MM.1S (cell line): ENCODE data around the gene PRDM1.

Experiments used
- DNase-seq: peaks from one replicate; pipeline ENCODE4 v3.0.0-alpha.2; 2015
- H2AFZ ChIP-seq: fragments of 300-600 bp; sonication (generic); 2 replicates; pipeline ENCODE4 v1.6.0; 2016; ENCODE audit warnings: antibody characterized with exemption, low read length
- H3F3A ChIP-seq: fragments of 300-600 bp; sonication (generic); 2 replicates; pipeline ENCODE4 v1.6.1; 2016; ENCODE audit warnings: mild to moderate bottlenecking, antibody characterized with exemption, low read length, moderate library complexity, mixed read lengths; ENCODE audit not compliant: insufficient read depth
- H3K27ac ChIP-seq: fragments of 300-600 bp; sonication (generic); 2 replicates; pipeline ENCODE4 v1.5.1; 2016; ENCODE audit warnings: mild to moderate bottlenecking, low read length
- H3K27me3 ChIP-seq: fragments of 300-600 bp; sonication (generic); replicated peaks from 2 replicates; pipeline ENCODE4 v1.6.0; 2016; ENCODE audit warnings: low read length; ENCODE audit not compliant: insufficient read depth
- H3K36me3 ChIP-seq: fragments of 300-600 bp; sonication (generic); replicated peaks from 2 replicates; pipeline ENCODE4 v1.6.1; 2016; ENCODE audit warnings: mild to moderate bottlenecking, low read length, mixed read lengths; ENCODE audit not compliant: insufficient read depth
- H3K4me1 ChIP-seq: fragments of 300-600 bp; sonication (generic); 2 replicates; pipeline ENCODE4 v1.6.1; 2016; ENCODE audit warnings: low read length, mixed read lengths
- H3K4me2 ChIP-seq: fragments of 300-600 bp; sonication (generic); 2 replicates; pipeline ENCODE4 v1.6.0; 2016; ENCODE audit warnings: low read depth, low read length
- H3K4me3 ChIP-seq: fragments of 300-600 bp; sonication (generic); 2 replicates; pipeline ENCODE4 v1.5.1; 2016; ENCODE audit warnings: low read length, mixed read lengths
- H3K79me2 ChIP-seq: fragments of 300-600 bp; sonication (generic); 2 replicates; pipeline ENCODE4 v1.6.1; 2016; ENCODE audit warnings: mixed run types, low read length, mixed read lengths
- H3K9ac ChIP-seq: fragments of 300-600 bp; sonication (generic); 2 replicates; pipeline ENCODE4 v1.6.1; 2016; ENCODE audit warnings: low read length, mixed read lengths
- H3K9me2 ChIP-seq: fragments of 300-600 bp; sonication (generic); replicated peaks from 2 replicates; pipeline ENCODE4 v1.6.1; 2016; ENCODE audit warnings: mild to moderate bottlenecking, low read length, mixed read lengths; ENCODE audit not compliant: insufficient read depth
- H3K9me3 ChIP-seq: fragments of 300-600 bp; sonication (generic); replicated peaks from 2 replicates; pipeline ENCODE4 v1.6.1; 2016; ENCODE audit warnings: mild to moderate bottlenecking, low read length, mixed read lengths; ENCODE audit not compliant: insufficient read depth
- H4K20me1 ChIP-seq: fragments of 300-600 bp; sonication (generic); 2 replicates; pipeline ENCODE4 v1.6.1; 2016; ENCODE audit warnings: mild to moderate bottlenecking, low read length, moderate library complexity, mixed read lengths; ENCODE audit not compliant: insufficient read depth
- CTCF ChIP-seq: fragments of 300-600 bp; sonication (generic); IDR thresholded peaks from 2 replicates; pipeline ENCODE4 v1.5.1; 2016; ENCODE audit warnings: antibody characterized with exemption, low read length, mixed read lengths
- EZH2 ChIP-seq: fragments of 300-600 bp; sonication (generic); optimal IDR thresholded peaks from 2 replicates; pipeline ENCODE3; 2017; ENCODE audit warnings: low read depth, mild to moderate bottlenecking, antibody characterized with exemption, low read length, mixed read lengths
- EZH2phosphoT487 ChIP-seq: fragments of 300-600 bp; sonication (generic); IDR thresholded peaks from 2 replicates; pipeline ENCODE4 v1.6.1; 2018; ENCODE audit warnings: antibody characterized with exemption, low read length

The PRDM1 gene

GRCh38 chr6:106056746-106057390 lies 29.3 kb upstream of the PRDM1 start:
- Histone ChIP-seq H3K4me1 (no peaks in the 10 kb centered on the region), H3K4me3 (no peak overlapping the region), H3K79me2 (peaks cover 35% of the 10 kb centered on the region), H3K4me2 (no peak overlapping the region), H2AFZ (no peak overlapping the region), H4K20me1 (no peaks in the 10 kb centered on the region), H3F3A (no peaks in the 10 kb centered on the region), H3K27ac (no peak overlapping the region), H3K9me2 (no peaks in the 10 kb centered on the region), H3K9me3 (no peaks in the 10 kb centered on the region), H3K36me3 (no peaks in the 10 kb centered on the region), H3K27me3 (no peaks in the 10 kb centered on the region), H3K9ac (no peak overlapping the region)
- TF ChIP-seq EZH2phosphoT487 (no peak), EZH2 (no peak), CTCF (no peak)
- no peak for DNase-seq

GRCh38 chr6:106059331-106059730 lies 26.8 kb upstream of the PRDM1 start:
- Histone ChIP-seq H3K9me3 (no peaks in the 10 kb centered on the region), H2AFZ (no peak overlapping the region), H4K20me1 (no peaks in the 10 kb centered on the region), H3K9ac (no peak overlapping the region), H3K4me1 (no peaks in the 10 kb centered on the region), H3K36me3 (no peaks in the 10 kb centered on the region), H3K27ac (no peak overlapping the region), H3K9me2 (no peaks in the 10 kb centered on the region), H3K79me2 (peaks cover 48% of the 10 kb centered on the region), H3K27me3 (no peaks in the 10 kb centered on the region), H3K4me3 (no peak overlapping the region), H3K4me2 (no peak overlapping the region), H3F3A (no peaks in the 10 kb centered on the region)
- no peak for DNase-seq
- TF ChIP-seq EZH2 (no peak), CTCF (no peak), EZH2phosphoT487 (no peak)

- no peak overlapping the region for H3K9ac ChIP-seq
- TF ChIP-seq EZH2, result no peak
- TF ChIP-seq EZH2phosphoT487, result no peak
- no peak for TF ChIP-seq CTCF
- no peak for DNase-seq
- H3K27ac ChIP-seq, result no peak overlapping the region
- H2AFZ ChIP-seq, result no peak overlapping the region
- H3K4me1 ChIP-seq, result no peaks in the 10 kb centered on the region
- H3F3A ChIP-seq, result no peaks in the 10 kb centered on the region
- H3K36me3 ChIP-seq, result no peaks in the 10 kb centered on the region
- no peak overlapping the region for H3K4me3 ChIP-seq
- peaks cover 52% of the 10 kb centered on the region for H3K79me2 ChIP-seq
- H3K4me2 ChIP-seq, result no peak overlapping the region
- no peaks in the 10 kb centered on the region for H3K9me3 ChIP-seq
- no peaks in the 10 kb centered on the region for H3K9me2 ChIP-seq
- H4K20me1 ChIP-seq, result no peaks in the 10 kb centered on the region
- H3K27me3 ChIP-seq, result no peaks in the 10 kb centered on the region
Measured at GRCh38 chr6:106060167-106060566, 26.0 kb upstream of the PRDM1 start.
